Ecto neural progenitor cell (in vitro differentiated cells): ENCODE results near the gene CD6.
"Not testable (repeated sequence)": the region's sequence is repeated elsewhere in the genome, so short reads cannot be mapped to it uniquely, and the experiment has no call there.

ENCODE experiments used
- DNase-seq: peaks from one replicate; pipeline ENCODE4 v3.0.0-alpha.2; 2018; ENCODE audit warnings: low spot score

The CD6 gene

GRCh38 chr11:60951904-60952741, 19.4 kb upstream of the CD6 start, which contains the start of gene SLC15A3:
Gene SLC15A3, minus strand, starts transcription at chr11:60952176. Its CDS starts 625 bp downstream, at chr11:60951551.
- no peak for DNase-seq

GRCh38 chr11:60952742-60953170, 18.7 kb upstream of the CD6 start:
- no peak for DNase-seq

- no peak for DNase-seq
Observed at GRCh38 chr11:60953781-60954180, 17.7 kb upstream of the CD6 start.

- DNase-seq: no peak
Observed at GRCh38 chr11:60954421-60954820, 17.1 kb upstream of the CD6 start.

- DNase-seq: no peak
Observed at GRCh38 chr11:60955571-60955970, 15.9 kb upstream of the CD6 start.

- no peak for DNase-seq
Observed at GRCh38 chr11:60957188-60957587, 14.3 kb upstream of the CD6 start.

DNA sequence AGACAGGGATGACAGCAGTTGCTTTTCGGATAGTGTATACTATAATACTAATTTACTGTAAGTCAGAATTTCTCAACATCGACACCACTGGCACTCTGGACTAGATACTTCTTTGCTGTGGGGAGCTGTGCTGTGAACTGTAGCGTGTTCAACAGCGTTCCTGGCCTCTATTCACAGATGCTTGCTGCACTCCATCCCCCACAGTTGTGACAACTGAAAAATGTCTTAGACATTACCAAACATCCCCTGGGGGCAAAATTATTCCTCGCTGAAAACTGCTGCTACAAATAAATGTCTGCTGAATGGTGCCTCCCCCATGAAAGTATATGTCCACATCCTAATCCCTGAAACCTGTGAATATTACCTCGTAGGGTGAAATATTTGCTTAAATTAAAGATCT, 12.0 kb upstream of the CD6 start:
- DNase-seq: no peak

GRCh38 chr11:60960405-60960804, 11.1 kb upstream of the CD6 start:
- DNase-seq: no peak

GRCh38 chr11:60964801-60965200, 6.7 kb upstream of the CD6 start:
- DNase-seq: no peak

- no peak for DNase-seq
Observed at GRCh38 chr11:60966890-60967289, 4.6 kb upstream of the CD6 start.

DNA sequence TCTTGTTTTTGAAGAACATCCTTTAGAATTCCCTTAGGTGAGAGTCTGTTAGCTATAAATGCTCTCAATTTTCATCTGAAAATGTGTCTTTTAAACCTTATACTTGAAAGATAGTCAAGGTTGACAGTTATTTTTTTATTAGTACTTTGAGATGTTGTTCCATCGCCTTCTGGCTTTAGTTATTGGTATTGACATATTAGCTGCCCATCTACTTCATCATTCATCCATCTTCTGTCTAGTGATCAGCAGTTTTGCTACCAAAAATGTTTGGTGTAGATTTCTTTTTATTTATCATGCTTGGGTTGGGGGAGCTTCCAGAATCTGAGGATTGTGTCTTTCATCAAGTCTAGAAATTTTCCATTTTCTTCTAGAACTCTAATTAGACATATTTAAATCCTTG, 3.3 kb upstream of the CD6 start:
- DNase-seq: no peak

- DNase-seq: peak; percentile 69
Observed at GRCh38 chr11:60970369-60970774, 1.1 kb upstream of the CD6 start.

GRCh38 chr11:60970890-60971289, 590 bp upstream of the CD6 start:
- DNase-seq: no peak

GRCh38 chr11:60972182-60973030, 926 bp downstream of the CD6 start:
- DNase-seq: no peak

DNA sequence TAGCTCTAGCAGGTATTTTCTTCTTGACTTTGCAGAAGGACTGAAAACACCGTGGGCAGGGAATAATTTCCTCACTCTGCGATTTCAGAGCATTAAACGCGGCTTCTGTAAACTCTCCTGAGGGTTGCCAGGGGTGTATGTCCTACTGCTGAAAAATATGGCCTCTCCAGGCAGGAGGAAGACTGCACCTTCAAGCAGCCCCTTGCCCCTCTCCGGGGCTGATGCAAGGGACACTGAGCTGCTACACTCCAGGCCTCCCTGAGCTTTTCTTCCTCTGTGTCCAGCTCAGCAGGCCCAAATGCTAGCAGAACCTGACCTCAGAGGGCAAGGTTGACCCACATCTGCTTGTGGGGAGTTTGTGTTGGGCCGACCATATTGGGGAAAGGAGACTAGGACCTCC, 2.2 kb downstream of the CD6 start:
- no peak for DNase-seq

GRCh38 chr11:60974316-60974715, 2.8 kb downstream of the CD6 start:
- not testable (repeated sequence) for DNase-seq

DNA sequence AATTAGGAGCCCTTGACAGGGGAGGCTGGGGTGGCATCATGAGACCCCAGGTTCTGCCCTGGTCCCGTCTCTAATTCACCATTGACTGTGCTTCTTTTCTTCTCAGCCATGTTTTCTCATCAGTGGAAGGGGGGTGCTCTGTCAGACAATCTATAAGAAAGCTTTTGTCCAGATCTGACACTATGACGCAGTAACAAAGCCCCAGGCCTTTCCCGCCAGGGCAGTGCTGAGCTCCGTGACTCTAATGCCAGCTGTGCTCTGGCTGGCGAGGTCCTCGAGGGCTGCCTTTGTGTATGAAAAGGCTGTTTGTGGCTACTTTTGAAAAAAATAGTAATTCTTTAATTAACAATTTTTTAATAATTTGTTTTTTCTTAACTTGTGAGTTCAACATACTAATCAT, 3.2 kb downstream of the CD6 start:
- no peak for DNase-seq

- no peak for DNase-seq
Observed at GRCh38 chr11:60977224-60977623, 5.7 kb downstream of the CD6 start.

- DNase-seq: no peak
Observed at GRCh38 chr11:60977836-60978235, 6.4 kb downstream of the CD6 start.

GRCh38 chr11:60978546-60979380, 7.3 kb downstream of the CD6 start:
- no peak for DNase-seq

DNA sequence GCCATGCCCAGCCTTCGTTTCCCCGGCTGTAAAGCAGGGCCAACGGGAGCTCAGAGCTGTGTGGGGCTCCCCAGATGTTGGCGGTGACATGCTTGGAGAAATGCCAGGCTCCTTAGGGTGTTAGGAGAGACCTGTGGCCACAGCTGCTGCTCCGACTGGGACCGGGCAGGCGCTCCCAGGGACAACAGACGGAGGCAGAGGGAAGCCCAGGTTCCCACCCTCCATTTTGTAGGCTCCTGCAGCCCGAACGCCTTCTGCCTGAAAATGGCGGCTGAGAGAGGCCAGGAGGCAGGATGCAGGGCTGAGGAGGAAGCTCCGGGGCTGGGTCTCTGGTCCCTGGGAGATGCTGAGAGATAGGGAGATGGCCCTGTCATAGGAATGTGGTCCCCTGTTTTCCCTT, 10.0 kb downstream of the CD6 start:
- no peak for DNase-seq

DNA sequence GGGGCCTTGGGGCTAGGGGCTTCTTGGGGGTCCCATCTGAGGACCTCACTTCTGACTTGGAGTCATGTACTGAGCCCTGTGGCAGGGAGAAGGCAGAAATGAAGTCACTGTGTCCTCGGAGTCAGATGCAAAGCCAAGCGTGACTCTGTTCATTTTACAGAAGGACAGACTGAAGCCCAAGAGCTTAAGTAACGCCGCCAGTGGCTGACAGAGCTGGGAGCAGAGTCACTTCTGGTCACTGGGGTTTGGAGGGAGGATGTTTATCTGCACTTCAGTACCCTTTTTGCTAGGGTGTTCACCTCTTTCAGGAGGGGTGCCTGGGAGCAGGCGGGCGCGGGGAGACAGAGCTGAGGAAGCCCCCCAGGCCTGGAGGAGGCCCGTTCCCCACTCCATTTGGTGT, 10.7 kb downstream of the CD6 start:
- DNase-seq: no peak
